Lung (tissue), 12 donors: Measurements from ENCODE around the gene DUSP3. TPM values are rescaled to one million over a fixed set of nuclear protein-coding genes. Genes with fewer than 3 reads are reported as not detected.

Experiments
- ATAC-seq: fragments of 200-7000 bp; cut with Tn5 transposase; one replicate; pipeline ENCODE4 v1.9.1; 2020; ENCODE audit warnings: moderate number of reproducible peaks; ENCODE audit not compliant: insufficient read depth, low FRiP score
- DNase-seq, 3 donors: peaks; one replicate each; pipeline ENCODE4 v3.0.0-alpha.2; 2013 to 2017
- H3K27ac ChIP-seq, 2 donors: one replicate each; pipeline ENCODE4 v1.5.1; 2013; ENCODE audit warnings: mild to moderate bottlenecking in 2 of 2, moderate library complexity in 2 of 2, control low read depth in 1 of 2, inconsistent platforms in 1 of 2, low read depth in 1 of 2, low read length in 1 of 2
- H3K27me3 ChIP-seq, 3 donors: one replicate each; pipeline ENCODE4 v1.5.1; 2013; ENCODE audit warnings: low read length in 2 of 3; ENCODE audit not compliant: control insufficient read depth in 3 of 3, insufficient read depth in 3 of 3
- H3K36me3 ChIP-seq, 4 donors: one replicate each; pipeline ENCODE4 v1.5.1; 2013; ENCODE audit warnings: low read length in 4 of 4, mild to moderate bottlenecking in 1 of 4, moderate library complexity in 1 of 4; ENCODE audit not compliant: control insufficient read depth in 4 of 4, insufficient read depth in 4 of 4
- H3K4me1 ChIP-seq, 5 donors: one replicate each; pipeline ENCODE4 v1.5.1; 2013; ENCODE audit warnings: low read length in 5 of 5, mild to moderate bottlenecking in 2 of 5, moderate library complexity in 1 of 5; ENCODE audit not compliant: control insufficient read depth in 5 of 5, insufficient read depth in 5 of 5
- H3K4me3 ChIP-seq: one replicate; pipeline ENCODE4 v1.5.1; 2013; ENCODE audit warnings: mild to moderate bottlenecking, control low read depth, moderate library complexity
- H3K9ac ChIP-seq, 2 donors: one replicate each; pipeline ENCODE4 v1.5.1; 2013; ENCODE audit warnings: low read length in 2 of 2, control low read depth in 1 of 2; ENCODE audit not compliant: insufficient read depth in 1 of 2
- H3K9me3 ChIP-seq, 4 donors: one replicate each; pipeline ENCODE4 v1.5.1; 2013; ENCODE audit warnings: low read length in 3 of 4, mild to moderate bottlenecking in 1 of 4, moderate library complexity in 1 of 4; ENCODE audit not compliant: control insufficient read depth in 4 of 4, insufficient read depth in 3 of 4
- WGBS, 2 donors: extraction: QIAGEN DNeasy Blood & Tissue Kit; methylation state at CpG; one replicate each; pipeline ENCODE4 v1.1.7; 2013; 5-methylcytosine and 5-hydroxymethylcytosine counted together
- polyA plus RNA-seq, 2 donors: library from polyadenylated mRNA; stranded (reverse); fragments of 200-250 nt; gene quantifications; one replicate each; pipeline ENCODE4 v1.2.1, GENCODE V29; 2013
- total RNA-seq, 2 donors: library from RNA; depleted of rRNA in 1 of 2; stranded (reverse); fragments of >200 nt in 1 of 2; gene quantifications; one replicate each; pipeline ENCODE4 v1.2.1, GENCODE V29; 2014 to 2021
- TF ChIP-seq, protein P1 (sequence below): IDR thresholded peaks from 2 replicates; pipeline ENCODE4 v1.5.1; 2012; ENCODE audit warnings: mild to moderate bottlenecking; ENCODE audit errors: control extremely low read depth, extremely low read depth
- donor health status: control.
- donor health status: control.
- donor health status: Bipolar disorder and iron deficiency.
- donor health status: healthy.
- donor health status: DM: yes; HTN: yes; CAD: no.

The DUSP3 gene
- total and polyA plus RNA-seq, 4 donors, result 49.6 to 86.3 (median 66.5) TPM

DNA sequence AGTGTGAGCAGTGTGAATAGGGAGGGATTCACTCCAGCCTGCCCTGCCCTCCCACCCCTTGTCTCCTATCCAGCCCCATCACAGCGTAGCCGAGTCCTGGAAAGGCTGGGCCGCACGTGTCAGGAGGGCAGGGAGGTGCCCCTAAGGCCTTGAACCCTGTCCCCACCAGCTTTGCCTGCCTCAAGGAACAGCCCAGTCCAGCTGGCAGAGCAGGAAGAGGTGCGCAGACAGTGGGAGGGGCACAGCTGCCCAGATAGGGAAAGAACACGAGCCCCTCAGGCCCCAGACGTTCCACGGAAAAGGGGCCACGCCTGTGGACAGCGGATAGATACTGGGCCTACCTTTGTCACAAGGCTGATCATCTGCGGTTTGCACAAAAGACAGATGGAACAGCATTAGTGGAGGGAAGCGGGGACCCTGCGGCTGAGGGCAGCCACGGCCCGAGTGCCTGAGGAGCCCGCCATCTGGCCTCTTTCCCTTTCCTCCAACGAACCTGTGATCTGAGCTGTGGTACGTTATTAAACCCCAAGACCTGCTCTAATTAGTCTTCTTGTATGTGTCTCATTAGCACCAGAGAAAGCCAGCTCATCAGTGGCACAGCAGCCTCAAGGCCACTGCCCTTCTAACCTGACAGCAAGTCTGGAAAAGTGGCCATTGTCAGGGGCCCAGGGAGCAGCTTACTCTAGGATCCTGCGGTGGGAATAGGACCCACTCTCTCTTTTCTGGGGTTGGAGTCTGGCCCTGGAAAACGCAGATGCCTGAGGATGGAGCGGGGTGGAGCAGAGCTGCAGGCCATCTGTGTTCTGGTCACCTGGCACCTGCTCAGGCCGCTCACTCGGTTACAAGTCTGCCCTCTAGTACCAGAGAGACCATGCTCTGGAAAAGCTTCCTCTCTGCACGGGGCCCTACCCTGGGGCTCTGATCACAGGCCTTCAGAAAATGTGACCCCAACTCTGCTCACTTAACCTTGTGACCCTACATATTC lies 37.9 kb upstream of the DUSP3 start:
- no peak overlapping the region for H3K27ac ChIP-seq
- ATAC-seq (no peak), DNase-seq (no peak)
- H3K27me3 ChIP-seq, result no peaks in the 10 kb centered on the region
- TF ChIP-seq, protein P1, sequence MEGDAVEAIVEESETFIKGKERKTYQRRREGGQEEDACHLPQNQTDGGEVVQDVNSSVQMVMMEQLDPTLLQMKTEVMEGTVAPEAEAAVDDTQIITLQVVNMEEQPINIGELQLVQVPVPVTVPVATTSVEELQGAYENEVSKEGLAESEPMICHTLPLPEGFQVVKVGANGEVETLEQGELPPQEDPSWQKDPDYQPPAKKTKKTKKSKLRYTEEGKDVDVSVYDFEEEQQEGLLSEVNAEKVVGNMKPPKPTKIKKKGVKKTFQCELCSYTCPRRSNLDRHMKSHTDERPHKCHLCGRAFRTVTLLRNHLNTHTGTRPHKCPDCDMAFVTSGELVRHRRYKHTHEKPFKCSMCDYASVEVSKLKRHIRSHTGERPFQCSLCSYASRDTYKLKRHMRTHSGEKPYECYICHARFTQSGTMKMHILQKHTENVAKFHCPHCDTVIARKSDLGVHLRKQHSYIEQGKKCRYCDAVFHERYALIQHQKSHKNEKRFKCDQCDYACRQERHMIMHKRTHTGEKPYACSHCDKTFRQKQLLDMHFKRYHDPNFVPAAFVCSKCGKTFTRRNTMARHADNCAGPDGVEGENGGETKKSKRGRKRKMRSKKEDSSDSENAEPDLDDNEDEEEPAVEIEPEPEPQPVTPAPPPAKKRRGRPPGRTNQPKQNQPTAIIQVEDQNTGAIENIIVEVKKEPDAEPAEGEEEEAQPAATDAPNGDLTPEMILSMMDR, result no peak
- no peak overlapping the region for H3K9ac ChIP-seq
- H3K9me3 ChIP-seq, result no peaks in the 10 kb centered on the region
- no peak overlapping the region for H3K4me3 ChIP-seq
- H3K36me3 ChIP-seq, result peaks cover 5 to 27% (median 18%) of the 10 kb centered on the region in 4 donors
- 92 to 94% methylated on average over 24 of the region's 24 CpGs for WGBS, 2 donors
- peaks cover 0 to 3% (median 0%) of the 10 kb centered on the region in 5 donors for H3K4me1 ChIP-seq

DNA sequence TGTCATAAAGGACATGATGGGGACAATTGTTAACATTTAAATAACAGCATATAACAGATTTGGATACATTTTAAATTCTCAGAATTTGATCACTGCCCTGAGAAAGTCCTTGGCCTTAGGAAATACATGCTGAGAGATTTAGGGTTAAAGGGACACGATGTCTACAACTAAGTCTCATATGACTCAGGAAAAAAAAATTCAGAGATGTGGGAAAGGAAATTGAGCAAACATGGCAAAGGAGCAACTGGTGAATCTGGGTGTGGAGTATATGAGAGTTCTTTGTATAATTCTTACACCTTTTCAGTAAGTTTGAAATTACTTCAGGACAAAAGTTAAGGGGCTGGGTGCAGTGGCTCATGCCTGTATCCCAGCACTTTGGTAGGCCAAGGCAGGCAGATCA lies 35.9 kb upstream of the DUSP3 start:
- Histone ChIP-seq H3K27me3 (no peaks in the 10 kb centered on the region), H3K27ac (no peak overlapping the region), H3K4me3 (no peak overlapping the region), H3K36me3 (peaks cover 9 to 34% (median 22%) of the 10 kb centered on the region in 4 donors), H3K4me1 (no peaks in the 10 kb centered on the region), H3K9me3 (no peaks in the 10 kb centered on the region), H3K9ac (no peak overlapping the region)
- no peak for ATAC-seq
- no peak for DNase-seq
- TF ChIP-seq, protein P1, result no peak
- 28 to 30% methylated on average over 1 of the region's 1 CpG for WGBS, 2 donors

DNA sequence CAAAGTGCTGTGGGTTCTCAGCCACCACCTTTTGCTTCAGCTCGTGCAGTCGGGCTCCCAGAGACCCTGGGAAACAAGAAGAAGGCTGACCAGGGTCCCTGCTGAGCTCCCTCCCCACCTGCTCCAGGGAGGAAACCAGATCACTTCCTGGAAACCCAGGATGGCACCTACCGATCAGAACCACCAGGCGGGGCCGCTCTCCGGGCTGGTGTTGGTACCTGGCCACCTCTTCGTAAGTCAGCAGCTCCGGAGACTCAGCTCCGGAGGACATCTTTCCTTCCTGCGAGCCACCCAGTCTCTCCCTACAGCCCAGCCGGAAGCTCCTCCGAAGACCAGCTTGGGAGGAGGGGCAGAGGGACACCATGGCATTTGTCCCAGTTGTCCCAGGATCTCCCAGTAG lies 35.2 kb upstream of the DUSP3 start:
- H3K27me3 ChIP-seq, result no peaks in the 10 kb centered on the region
- H3K36me3 ChIP-seq, result peaks cover 9 to 34% (median 21%) of the 10 kb centered on the region in 4 donors
- TF ChIP-seq, protein P1, result no peak
- no peak overlapping the region for H3K27ac ChIP-seq
- no peaks in the 10 kb centered on the region for H3K4me1 ChIP-seq
- ATAC-seq, result no peak
- no peak for DNase-seq
- WGBS, 2 donors, result 83 to 84% methylated on average over 12 of the region's 12 CpGs
- no peak overlapping the region for H3K9ac ChIP-seq
- H3K4me3 ChIP-seq, result no peak overlapping the region
- H3K9me3 ChIP-seq, result peaks cover 0 to 1% (median 0%) of the 10 kb centered on the region in 4 donors
